Measurements from ENCODE around the gene GIPC3.

The GIPC3 gene, protein sequence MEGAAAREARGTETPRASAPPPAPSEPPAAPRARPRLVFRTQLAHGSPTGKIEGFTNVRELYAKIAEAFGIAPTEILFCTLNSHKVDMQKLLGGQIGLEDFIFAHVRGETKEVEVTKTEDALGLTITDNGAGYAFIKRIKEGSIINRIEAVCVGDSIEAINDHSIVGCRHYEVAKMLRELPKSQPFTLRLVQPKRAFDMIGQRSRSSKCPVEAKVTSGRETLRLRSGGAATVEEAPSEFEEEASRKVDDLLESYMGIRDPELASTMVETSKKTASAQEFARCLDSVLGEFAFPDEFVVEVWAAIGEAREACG

DNA sequence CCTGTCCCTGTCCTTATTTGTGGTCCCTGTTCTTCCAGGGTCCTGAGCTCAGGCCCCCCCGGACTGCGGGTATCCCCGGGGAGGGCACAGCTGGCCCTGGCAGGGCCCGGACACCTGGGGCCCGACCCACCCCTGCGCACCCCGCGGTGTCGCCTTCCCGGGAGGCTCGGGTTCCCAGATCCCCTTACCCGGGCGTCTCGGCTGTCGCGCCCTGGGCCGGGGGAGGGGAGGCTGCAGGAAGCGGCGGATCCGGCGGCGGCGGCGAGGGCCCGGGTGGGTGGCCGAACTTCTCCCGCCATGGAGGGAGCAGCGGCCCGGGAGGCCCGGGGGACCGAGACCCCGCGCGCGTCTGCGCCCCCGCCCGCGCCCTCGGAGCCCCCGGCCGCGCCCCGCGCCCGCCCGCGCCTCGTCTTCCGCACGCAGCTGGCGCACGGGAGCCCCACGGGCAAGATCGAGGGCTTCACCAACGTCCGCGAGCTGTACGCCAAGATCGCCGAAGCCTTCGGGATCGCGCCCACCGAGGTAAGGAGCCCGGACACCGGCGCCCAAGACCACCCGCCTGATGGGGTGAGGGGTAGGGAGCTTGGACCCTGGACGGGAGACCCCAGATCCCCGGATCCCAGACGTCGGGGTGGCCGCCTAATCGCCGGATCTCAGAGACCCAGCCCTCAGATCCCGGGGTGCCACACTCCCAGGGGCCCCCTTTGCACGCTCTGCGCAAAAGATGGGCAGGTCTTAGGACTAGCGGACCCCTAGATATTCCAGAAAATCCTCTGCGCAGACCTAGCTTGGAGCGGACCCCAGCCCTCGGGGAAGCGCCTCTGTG lies at the start of gene GIPC3:
GIPC3 (plus strand) TSS at position 178 of the 826 bp plus-strand sequence; CDS start at position 298, 120 bp downstream.
- DNase-seq (ENCODE audit: low read depth in 2 of 2, low spot score in 1 of 2): no peak

DNA sequence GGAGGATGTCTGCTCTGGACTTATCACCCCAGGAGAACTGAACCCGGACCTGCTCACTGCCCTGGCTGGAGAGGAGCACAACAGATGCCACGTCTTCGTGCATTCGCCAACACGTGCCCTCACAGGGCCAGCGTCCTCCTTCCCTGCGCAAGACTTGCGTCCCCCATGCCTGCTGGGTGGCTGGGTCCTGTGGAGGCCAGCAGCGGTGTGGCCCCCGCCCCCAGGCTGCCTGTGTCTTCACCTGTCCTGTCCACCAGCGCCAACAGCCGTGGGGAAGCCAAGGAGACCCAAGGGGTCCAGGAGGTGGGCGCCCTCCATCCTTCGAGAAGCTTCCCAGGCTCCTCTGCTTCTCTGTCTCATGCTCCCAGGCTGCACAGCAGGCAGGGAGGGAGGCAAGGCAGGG lies 49.7 kb upstream of the GIPC3 start:
- no peak for DNase-seq (ENCODE audit: low read depth in 2 of 2, low spot score in 1 of 2)

DNA sequence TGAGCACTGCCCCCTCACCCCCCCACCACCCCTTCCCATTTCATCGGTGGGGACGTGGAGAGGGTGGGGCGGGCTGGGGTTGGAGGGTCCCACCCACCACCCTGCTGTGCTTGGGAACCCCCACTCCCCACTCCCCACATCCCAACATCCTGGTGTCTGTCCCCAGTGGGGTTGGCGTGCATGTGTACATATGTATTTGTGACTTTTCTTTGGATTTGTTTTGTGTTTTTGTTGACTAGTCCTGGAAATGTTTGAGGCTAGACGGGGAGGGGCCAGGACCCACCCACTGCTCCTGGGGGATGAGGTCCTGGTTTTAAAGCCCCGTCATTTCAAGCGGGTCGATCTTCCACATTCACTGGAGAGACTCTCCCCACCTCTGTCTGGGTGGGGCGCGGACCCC lies 49.3 kb upstream of the GIPC3 start:
- DNase-seq (ENCODE audit: low read depth in 2 of 2, low spot score in 1 of 2): no peak

DNA sequence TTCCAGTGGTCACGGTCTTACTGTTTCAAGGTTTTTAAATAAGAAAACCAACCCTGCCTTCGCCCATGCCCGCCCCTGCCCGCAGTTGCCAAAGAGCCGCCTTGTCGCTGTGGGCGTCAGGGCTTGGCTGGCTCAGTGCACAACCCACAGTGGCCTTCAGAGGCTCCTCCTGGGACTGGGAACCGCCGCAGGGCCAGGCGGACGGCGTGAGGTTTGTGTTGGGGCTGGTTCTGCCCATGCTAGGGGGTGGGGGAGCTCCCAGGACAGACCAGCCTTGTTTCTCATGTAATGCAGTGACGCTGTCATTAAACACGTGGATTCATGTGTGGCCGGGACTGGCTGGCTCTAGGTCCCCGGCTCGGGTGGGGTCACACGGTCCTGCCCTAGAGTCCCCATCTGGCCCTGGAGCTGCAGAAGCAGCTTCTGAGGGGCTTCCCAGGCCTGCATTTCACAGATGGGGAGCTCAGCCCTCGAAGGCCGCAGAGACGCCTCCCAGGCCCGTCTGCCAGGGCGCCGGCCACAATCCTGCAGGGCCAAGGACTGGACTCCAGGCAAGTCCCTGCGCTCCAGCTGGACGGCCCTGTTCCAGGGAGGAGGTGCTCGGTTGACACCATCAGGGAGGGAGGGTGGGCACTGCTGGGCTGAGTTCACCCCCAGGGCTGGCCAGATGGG lies 48.7 kb upstream of the GIPC3 start:
- DNase-seq (ENCODE audit: low read depth in 2 of 2, low spot score in 1 of 2): no peak

DNA sequence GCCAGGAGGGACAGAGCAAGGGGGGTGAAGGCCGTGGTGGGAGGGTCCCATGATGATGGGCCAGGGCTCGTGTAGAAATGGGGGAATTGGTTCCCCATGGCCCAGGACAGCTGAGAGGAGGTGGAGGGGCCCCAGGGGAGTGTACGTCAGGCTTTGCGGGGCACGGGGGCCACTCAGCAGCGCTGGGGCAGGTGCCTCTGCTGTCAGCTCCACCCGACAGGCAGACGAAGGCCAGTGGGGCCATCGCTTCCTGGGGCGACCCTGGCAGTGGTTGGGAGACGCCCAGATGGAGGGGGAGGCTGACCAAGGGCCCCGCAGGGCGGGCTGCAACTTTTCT lies 48.2 kb upstream of the GIPC3 start:
- DNase-seq (ENCODE audit: low read depth in 2 of 2, low spot score in 1 of 2): no peak

DNA sequence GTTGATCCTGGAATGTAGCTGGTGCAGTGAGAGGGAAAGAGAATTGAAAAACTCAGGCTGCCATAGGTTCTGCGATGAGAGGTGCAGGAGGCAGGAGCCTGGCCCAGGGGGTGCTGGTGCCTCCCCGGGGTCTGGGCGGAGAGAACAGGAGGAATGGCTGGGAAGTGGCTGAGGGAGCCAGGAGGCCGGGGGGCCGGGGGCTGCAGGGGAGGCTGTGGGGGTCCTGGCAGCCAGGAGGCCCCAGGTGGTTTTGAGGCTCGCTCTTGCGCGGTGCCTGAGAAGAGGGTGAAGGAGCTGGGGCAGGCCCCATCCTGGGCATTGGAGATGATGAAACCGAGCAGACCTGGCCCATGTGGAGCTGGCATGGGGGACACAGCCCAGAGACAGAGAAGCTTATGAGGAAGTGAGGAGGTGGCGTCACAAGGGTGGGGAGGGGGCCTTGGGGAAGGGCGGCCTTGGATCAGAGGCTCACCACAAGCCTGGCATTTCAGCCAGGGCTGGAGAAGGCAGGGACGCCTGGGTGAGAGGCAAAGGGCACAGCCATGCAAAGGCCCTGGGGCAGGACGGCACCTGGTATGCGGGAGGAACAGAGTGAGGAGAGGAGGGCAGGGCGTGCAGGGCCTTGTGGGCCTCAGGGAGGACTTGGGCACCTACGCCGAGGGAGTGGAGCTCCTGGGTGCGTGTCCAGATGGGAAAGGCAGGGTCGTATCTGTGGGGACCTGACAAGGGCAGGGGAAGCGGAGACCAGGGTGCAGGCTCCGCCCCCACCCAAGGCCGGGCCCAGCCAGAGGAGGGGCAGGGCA lies 47.6 kb upstream of the GIPC3 start:
- no peak for DNase-seq (ENCODE audit: low read depth in 2 of 2, low spot score in 1 of 2)

DNA sequence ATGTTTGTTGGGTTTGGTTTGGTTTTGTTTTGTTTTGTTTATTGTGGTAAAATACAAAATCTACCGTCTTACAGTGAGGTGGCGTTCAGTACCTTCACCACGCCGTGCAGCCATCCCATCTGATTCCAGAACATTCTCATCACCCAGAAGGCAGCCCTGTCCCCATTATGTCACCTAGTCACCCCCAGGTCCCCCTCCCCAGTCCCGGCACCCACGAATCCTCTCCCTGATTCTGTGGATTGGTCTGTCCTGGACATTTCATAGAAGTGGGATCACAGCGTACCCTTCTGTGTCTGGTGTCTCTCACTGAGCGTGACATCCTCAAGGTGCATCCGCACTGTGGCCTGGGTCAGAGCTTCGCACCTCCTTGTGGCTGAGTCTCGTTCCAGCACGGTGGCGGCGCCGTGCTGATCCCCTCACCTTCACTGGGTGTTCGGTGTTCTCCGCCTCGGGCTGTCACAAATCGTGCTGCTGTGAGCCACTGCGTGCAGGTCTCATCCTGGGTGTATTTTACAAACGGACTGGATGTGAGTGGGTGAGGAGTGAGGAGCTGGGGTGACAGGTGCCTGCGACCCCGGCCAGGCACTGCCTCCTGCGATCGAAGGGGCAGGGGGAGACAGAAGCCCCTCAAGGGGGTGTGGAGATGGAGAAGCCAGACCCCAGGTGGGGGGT lies 46.9 kb upstream of the GIPC3 start:
- DNase-seq (ENCODE audit: low read depth in 2 of 2, low spot score in 1 of 2): no peak

DNA sequence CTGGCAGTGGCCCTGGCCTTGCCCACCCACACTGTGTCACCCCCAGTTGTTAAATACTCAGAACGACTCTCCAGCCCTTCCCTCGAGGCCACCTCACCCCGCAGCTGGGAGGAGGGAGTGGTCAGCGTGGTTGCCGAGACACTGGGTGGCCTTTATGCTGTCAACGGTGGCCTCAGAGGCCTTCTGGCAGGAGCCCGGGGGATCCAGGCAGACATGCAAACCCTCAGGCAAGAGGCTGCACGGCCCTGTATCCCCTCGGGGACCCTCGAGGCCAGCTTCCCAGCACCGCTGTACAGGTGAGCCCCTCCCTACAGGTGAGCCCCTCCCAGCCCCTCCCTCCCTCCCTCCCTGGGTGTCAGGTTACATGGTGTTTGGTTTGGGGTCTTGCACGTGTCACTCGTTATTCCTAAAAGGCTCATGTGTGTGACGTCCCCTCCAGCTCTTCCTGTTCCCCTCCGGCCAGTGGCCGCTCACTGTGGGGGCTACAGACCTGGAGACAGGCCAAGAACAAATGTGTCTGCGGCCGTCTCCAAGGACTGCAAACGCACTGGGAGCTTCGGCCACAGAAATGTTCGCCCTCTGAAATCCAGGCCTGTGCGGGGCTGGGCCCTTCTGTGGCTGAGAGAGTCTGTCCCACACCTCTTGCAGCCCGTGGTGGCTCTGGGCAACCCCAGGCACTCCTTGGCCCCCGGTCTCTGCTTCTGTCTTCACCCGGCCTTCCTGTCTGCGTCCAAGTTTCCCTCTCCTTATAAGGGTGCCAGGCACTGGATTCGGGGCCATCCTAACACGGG lies 46.1 kb upstream of the GIPC3 start, which contains the start of gene TEKTIP1:
TEKTIP1 (plus strand) TSS at position 210 of the 791 bp plus-strand sequence; CDS start at position 214, 4 bp downstream.
- DNase-seq (ENCODE audit: low read depth in 2 of 2, low spot score in 1 of 2): no peak

DNA sequence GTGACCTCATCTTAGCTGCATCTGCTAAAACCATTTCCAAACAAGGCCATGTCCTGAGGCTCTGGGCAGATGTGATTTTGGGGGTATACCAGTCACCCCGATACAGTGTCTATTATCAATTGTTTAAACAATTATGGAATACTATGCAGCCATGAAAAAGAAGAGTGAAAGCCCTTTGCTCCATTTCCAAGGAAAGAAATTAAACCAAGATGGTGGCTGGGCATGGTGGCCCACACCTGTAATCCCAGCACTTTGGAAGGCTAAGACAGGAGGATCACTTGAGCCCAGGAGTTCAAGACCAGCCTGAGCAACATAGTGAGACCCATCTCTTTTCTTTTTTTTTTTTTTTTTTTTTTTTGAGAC lies 45.5 kb upstream of the GIPC3 start:
- no peak for DNase-seq (ENCODE audit: low read depth in 2 of 2, low spot score in 1 of 2)

DNA sequence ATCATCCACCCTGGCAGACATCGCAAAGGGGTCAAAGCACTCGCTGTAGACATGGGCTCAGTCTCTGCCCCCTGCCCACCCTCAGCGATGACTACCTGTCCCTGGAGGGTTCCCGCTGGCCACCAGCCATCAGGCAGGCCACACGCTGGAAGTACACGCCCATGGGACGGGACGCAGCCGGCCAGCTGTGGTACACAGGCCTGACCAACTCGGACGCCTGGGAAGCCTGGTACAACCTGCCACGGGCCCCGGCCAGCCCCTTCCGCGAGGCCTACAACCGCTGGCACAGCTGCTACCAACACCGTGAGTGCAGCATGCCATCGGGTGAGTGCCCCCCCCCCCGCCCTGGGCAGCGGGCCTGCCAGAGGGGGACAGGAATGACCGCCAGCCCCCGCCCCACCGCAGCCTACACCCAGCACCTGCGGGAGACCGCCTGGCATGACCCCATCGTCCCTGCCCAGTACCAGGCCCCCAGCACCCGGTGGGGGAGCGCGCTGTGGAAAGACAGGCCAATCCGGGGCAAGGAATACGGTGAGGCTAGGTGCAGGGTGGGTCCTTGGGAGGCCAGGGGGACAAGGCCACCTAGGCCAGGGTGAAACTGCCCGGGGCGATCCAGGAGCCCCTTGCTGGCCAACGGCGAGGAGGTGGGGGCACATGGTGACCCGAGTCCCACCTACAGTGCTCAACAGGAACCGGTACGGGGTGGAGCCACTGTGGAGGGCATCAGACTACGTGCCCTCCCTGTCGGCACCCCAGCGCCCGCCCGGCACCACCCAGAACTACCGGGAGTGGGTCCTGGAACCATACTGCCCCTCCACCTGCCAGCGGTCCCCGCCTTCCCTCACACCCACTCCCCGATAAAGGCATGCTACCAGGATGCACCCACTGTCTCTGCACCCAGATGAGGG lies 41.9 kb upstream of the GIPC3 start:
- DNase-seq (ENCODE audit: low read depth in 2 of 2, low spot score in 1 of 2): no peak

DNA sequence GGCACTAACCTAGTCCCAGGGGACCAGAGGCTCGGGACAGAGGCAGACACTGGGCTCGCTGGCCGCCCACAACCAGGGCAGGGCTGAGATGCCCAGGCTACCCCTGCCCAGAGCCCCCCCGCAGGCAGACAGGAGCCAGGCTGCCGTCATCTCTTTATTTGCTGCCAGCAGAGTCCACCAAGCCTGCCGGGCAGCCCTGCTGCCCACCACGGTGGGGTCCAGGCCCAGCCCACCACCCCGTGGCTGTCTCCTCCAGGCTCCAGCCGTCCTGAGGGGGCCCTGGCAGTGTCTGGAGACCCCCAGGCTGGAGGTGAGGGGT lies 41.3 kb upstream of the GIPC3 start:
- no peak for DNase-seq (ENCODE audit: low read depth in 2 of 2, low spot score in 1 of 2)

DNA sequence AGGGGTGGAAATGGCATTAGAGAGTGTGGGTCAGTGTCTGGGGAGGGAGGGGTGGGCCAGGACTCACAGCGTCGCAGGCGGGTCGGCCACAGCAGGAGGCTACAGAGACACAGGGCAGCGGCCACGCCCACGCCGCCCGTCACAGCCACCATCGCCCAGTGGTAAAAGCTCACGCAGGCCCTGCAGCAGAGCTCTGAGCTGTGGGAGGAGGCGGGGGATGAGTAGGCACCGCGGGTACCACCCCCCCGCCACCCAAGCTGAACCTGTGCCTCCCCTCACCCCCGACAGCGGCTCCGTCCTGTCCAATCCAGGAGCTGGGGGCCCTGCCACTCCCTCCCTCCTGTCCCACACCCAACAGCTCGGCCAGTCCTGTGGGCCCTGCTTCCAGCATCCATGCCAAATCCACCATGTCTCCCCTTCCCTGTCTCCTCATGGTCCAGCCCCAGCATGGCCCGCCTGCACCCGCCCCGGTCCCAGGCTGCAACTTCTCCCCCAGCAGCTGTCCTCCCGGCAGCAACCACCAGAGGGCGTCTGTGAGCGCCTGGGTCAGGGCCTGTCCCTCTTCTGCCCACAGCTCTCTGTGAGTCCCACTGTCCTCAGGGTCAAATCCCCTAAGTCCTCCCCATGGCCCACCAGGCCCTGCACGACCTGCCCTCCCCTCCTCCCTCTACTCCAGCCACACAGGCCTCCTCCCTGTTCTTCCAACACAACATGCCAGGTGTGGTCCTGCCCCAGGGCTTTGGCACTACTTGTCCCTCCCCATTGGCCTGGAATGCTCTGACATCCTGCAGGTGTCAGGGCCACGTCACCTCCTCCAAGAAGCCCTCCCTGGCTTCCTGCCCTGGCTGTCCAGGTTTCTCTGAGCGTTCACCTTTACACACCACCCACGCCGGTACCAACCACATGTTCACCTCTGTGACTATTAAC lies 40.3 kb upstream of the GIPC3 start:
- DNase-seq (ENCODE audit: low read depth in 2 of 2, low spot score in 1 of 2): peak; percentile 42 to 70

DNA sequence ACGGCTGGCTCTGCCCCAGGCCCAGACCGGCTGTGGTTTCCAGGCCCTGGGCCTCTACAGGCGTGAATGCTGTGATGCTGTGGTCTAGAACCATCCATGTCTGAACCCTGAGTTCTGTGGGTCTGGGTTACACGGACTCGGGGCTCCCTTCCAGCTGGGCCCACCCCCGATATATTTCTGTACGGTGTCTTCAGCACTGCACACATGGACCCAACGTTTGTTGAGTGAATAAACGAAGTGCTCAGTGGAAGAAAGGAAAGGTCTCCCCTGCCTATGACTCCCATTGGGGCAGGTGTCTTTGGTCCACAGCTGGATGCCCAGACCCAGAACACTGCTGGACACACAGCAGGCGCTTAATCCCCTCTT lies 39.6 kb upstream of the GIPC3 start:
- DNase-seq (ENCODE audit: low read depth in 2 of 2, low spot score in 1 of 2): no peak

DNA sequence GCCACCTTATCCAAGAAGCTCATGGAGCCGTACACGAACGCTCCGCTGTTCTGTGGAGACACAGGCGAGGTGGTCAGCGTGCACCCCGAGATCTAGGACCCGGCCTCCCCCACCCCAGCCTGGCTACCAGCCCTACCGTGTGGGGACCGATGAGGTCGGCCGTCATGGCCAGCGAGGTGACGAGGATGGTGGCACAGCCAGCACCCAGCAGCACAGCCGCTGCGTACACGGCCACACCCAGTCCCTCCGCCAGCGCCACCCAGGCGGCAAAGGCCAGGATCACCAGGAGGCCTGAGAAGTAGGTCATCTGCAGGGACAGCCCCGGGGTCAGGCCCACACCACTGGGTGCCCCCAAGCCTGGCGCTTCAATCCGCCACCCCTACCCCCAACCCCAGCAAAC lies 39.2 kb upstream of the GIPC3 start:
- DNase-seq (ENCODE audit: low read depth in 2 of 2, low spot score in 1 of 2): no peak

DNA sequence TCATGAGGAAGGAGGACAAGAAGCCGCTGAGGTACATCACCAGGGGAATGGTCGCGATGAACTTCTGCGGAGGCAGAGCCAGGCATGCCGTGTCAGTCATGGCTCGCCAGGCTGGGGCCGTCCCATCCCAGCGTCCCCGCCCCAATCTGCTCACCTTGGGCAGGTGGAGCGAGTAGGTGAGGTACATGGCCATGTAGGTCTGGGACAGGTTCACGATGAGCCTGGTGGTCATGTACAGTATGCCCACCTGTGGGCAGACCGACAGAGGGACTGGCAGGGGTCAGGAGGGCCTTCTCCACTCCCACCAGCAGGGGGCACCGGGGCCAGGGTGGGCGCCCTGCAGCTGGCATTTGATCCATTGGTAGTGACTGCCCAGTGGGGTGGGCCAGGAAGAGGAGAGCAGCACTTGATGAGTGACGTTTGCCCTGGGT lies 38.0 kb upstream of the GIPC3 start:
- DNase-seq (ENCODE audit: low read depth in 2 of 2, low spot score in 1 of 2): no peak

DNA sequence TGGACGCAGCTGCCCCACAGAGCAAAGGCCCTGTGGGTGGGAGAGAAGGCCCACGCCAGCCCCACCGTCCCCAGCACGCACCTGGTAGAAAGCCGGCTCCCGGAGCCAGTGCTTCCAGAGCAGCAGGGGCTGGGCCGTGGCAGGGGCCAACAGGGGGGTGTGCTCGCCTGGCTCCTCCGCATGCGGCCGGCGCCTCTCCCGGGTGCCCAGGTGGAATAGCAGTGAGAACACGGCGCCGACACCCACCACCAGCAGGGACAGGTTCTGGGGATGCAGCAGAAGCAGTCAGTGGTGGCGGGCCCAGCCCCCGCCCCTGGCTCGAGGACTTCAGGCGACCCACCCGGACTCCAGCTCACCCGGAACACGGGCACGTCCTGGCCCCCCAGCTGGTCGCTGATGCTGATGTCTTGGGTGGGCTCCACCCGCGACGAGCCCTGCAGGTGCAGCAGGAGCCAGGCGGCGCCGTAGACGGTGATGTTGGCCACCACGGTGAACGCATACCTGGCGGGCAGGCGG lies 37.5 kb upstream of the GIPC3 start:
- DNase-seq (ENCODE audit: low read depth in 2 of 2, low spot score in 1 of 2): no peak

DNA sequence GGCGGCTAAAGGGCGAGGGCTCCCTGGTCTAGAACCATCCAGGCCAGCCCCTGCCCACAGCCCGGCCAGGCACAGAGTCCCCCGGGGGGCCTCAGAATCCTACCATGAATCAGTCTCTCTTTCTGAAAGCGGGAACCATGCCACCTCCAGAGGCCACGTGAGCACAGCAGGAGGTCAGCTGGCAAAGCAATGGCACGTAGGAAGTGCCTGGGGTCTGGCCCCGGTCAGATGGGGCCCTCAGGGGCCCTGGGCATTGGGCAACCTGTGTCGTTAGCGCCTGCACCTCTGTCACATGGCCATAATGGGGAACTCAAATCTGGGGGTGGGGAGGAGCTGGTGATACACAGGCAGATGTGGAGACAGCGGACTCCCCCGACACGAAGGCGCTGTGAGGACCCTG lies 36.7 kb upstream of the GIPC3 start:
- DNase-seq (ENCODE audit: low read depth in 2 of 2, low spot score in 1 of 2): no peak

DNA sequence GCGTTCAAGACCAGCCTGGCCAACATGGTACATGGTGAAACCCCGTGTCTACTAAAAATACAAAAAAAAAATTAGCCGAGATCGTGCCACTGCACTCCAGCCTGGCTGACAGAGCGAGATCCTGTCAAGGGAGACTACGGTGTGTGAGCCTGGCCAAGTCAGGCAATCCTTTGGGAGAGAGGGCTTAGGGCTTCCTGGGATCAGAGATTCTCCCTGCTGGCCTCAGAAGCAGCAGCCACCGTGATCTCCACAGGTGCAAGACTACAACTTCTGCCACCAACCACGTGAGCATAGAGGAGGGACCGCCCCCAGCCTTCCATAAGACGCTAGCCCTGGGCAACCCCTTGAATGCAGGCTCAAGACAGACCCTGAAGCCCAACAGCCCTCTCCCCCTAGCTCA lies 35.5 kb upstream of the GIPC3 start:
- DNase-seq (ENCODE audit: low read depth in 2 of 2, low spot score in 1 of 2): no peak

Measured in stimulated activated CD8-positive, alpha-beta memory T cell treated with anti-CD3 and anti-CD28 coated beads, Interleukin-4, amount 100 ng/mL, for 4 hours (primary cell).